ENCODE data around the gene MED13L. TPM values are rescaled to one million over a fixed set of nuclear protein-coding genes. Genes with fewer than 3 reads are reported as not detected.
A peak's percentile ranks its signal among the peaks of the same experiment; 100 is the strongest.

MED13L gene
- total RNA-seq, 2 donors from 2014 or later: 55.0 to 64.1 TPM

DNA sequence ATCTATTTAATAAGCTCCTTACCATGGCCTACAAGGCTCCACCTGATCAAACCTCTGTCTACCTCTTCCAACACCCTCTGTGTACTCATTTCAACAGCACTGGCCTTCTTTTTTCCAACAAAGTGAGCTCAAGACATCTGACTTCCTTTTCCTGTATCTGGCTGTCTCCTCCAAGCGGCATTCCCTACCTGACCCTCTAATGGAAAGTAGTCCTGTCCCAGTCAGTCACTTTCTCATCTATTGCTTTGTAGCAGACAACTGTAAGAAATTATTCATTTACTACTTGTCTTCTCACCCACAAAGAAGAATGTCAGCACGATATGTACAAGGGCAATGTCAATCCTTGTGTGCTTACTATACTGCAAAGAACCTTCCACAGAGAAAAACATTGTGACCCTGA lies 149.6 kb downstream of the MED13L start:
- Histone ChIP-seq H3K27me3 (no peaks in the 10 kb centered on the region), H3K4me1 (peaks cover 0 to 66% of the 10 kb centered on the region in 2 donors), H3K4me3 (no peak overlapping the region), H3K27ac (no peak overlapping the region), H3K9me3 (no peaks in the 10 kb centered on the region), H3K36me3 (no peaks in the 10 kb centered on the region)
- TF ChIP-seq, protein P1, sequence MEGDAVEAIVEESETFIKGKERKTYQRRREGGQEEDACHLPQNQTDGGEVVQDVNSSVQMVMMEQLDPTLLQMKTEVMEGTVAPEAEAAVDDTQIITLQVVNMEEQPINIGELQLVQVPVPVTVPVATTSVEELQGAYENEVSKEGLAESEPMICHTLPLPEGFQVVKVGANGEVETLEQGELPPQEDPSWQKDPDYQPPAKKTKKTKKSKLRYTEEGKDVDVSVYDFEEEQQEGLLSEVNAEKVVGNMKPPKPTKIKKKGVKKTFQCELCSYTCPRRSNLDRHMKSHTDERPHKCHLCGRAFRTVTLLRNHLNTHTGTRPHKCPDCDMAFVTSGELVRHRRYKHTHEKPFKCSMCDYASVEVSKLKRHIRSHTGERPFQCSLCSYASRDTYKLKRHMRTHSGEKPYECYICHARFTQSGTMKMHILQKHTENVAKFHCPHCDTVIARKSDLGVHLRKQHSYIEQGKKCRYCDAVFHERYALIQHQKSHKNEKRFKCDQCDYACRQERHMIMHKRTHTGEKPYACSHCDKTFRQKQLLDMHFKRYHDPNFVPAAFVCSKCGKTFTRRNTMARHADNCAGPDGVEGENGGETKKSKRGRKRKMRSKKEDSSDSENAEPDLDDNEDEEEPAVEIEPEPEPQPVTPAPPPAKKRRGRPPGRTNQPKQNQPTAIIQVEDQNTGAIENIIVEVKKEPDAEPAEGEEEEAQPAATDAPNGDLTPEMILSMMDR (IDR thresholded peaks at IDR 0.05): no peak
- DNase-seq (ENCODE audit: low spot score): no peak

DNA sequence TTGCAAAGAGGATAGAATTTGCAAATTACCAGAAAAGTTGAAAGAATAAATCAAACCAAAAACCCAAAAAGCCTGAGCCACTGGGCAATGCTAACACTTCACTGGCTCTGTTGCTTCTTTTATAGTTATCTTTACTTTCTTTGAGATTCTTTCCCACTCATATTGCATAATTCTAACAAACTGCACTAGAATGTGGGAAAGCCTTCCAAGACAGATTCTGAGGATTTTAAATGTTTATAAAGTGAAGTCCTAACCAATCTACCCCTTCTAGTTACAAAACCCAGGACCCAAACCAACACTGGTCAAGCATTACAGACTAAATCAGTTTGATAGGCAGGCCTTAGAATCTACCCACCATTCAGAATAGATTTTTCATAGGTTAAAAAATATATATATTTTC lies 150.9 kb downstream of the MED13L start:
- Histone ChIP-seq H3K27ac (no peak overlapping the region), H3K4me1 (peaks cover 0 to 74% of the 10 kb centered on the region in 2 donors)
- TF ChIP-seq, protein P1 (IDR thresholded peaks at IDR 0.05): no peak

DNA sequence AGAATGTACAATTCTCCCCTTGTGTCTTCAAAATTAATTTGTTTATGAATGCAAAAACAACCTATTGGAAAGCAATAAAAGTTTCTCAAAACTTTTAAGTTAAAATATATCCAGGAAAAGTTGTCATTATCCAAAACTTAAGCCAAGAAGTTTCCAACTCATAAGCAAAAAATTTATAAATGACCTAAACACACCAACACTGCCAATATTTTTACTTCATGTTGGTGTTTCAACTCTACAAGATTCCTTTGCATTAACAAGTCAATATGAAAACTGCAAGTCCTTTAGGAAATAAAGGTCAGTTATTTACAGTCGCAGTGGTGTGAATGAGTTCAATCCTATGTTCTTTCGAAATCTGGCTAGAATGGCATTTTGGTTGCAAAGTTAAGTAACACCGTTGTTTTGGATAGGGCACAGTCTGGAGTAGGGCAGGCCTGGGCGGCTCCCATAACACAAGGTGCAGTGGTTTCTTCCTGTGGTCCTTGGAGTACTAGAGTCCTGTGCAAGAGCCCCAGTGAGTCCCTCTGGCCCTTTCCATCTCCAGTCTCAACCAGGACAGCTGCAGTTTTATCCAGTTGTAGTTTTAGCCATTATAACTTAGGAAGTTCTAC lies 151.4 kb downstream of the MED13L start:
- Histone ChIP-seq H3K27me3 (no peaks in the 10 kb centered on the region), H3K36me3 (no peaks in the 10 kb centered on the region), H3K27ac (no peak overlapping the region), H3K4me3 (no peak overlapping the region), H3K4me1 (peaks cover 0 to 76% of the 10 kb centered on the region in 2 donors), H3K9me3 (no peaks in the 10 kb centered on the region)
- DNase-seq (ENCODE audit: low spot score): no peak
- TF ChIP-seq, protein P1 (IDR thresholded peaks at IDR 0.05): no peak

More for the DNA sequence above, 150.9 kb downstream of the MED13L start:
- no peak for DNase-seq (ENCODE audit: low spot score)
- Histone ChIP-seq H3K4me3 (no peak overlapping the region), H3K36me3 (no peaks in the 10 kb centered on the region), H3K9me3 (no peaks in the 10 kb centered on the region), H3K27me3 (no peaks in the 10 kb centered on the region)

DNA sequence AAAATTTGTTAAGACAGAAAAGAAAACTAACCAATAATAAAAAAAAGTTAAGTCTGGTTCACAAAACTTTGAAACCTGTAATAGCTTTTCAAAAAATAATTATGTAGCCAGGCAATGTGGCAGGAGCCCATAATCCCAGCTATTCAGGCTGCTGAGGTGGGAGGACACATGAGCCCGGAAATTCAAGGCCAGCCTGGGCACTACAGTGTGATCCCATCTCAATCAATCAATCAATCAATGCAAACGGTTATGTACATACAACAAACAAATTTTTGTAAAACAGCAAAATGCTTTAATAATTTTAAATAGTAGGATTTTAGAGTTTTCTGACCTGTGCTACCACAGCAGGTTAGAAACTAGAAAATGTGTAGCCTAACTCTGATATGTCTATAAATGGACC lies 152.4 kb downstream of the MED13L start:
- Histone ChIP-seq H3K27ac (no peak overlapping the region), H3K9me3 (no peaks in the 10 kb centered on the region), H3K4me3 (no peak overlapping the region), H3K27me3 (no peaks in the 10 kb centered on the region), H3K36me3 (no peaks in the 10 kb centered on the region), H3K4me1 (peaks cover 0 to 73% of the 10 kb centered on the region in 2 donors)
- TF ChIP-seq, protein P1 (IDR thresholded peaks at IDR 0.05): no peak
- DNase-seq (ENCODE audit: low spot score): no peak

DNA sequence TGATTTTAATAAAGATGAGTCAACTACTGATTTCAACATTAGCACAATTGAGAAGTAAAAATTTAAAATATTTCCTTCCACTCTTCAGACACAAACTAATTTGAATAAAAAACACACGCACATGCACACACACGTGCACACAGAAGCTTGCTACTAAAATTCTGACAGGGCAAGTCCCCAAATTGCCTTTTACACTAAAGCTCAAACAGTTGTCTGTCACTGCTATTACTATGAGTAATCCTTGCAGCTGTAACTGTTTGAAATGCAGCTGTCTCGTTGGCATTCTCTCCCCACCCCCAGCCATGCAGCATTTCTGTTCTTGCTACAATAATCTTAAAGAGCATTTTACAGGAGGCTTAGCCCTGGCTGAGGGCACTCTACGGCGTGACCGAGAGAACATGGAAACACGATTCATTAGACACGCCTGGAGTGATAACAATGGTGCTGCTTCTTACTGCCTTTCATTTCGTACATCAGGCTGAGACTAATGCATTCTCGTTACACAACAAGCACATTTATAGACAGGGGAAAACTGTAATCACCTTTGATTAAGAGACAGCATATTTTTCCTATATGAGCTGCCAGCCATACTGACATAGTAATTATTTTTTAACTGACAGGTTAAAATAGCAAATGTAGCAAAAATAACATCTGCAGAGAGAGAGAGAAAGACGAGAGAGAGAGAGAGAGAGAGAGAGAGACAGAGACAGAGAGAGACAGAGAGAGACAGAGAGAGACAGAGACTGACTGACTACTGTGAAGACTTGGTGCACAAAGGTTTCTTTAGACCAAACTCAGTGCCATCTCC lies 153.8 kb downstream of the MED13L start:
- Histone ChIP-seq H3K36me3 (no peaks in the 10 kb centered on the region), H3K27me3 (no peaks in the 10 kb centered on the region), H3K4me3 (peak overlapping the region in 1 of 2 donors; percentile 10), H3K27ac (no peak overlapping the region), H3K9me3 (no peaks in the 10 kb centered on the region), H3K4me1 (peaks cover 0 to 70% of the 10 kb centered on the region in 2 donors)
- TF ChIP-seq, protein P1 (IDR thresholded peaks at IDR 0.05): no peak
- DNase-seq (ENCODE audit: low spot score): no peak

All from right atrium auricular region (tissue), 2 donors.